HepG2 (cell line): ENCODE measurements around the gene TTC23. TPM values are rescaled to one million over a fixed set of nuclear protein-coding genes. Genes with fewer than 3 reads are reported as not detected.

Experiments
- ATAC-seq: fragments of 200-7000 bp; cut with Tn5 transposase; 3 replicates; pipeline ENCODE4 v1.9.1; 2020; ENCODE audit warnings: mild to moderate bottlenecking, moderate library complexity
- BruUV-seq: library from RNA; stranded (reverse); fragments of 400-500 nt; replicated peaks from 2 replicates; lab custom pipeline; 2021; lab: Mats Ljungman, UMichigan
- CTCF ChIA-PET: fragments of 300-600 bp; formaldehyde crosslinking; extraction: SDS; loops from one replicate; lab custom pipeline; 2021; ENCODE audit warnings: low total read pairs, inconsistent platforms, low intra/inter-chr PET ratio; lab: Yijun Ruan, JAX
- POLR2A ChIA-PET: fragments of 350-600 bp; sonication (Branson Sonifier 250); formaldehyde crosslinking; loops from one replicate; lab custom pipeline; 2020; ENCODE audit warnings: antibody characterized with exemption, inconsistent platforms; lab: Yijun Ruan, JAX
- DNase-seq: peaks from one replicate; pipeline ENCODE4 v3.0.0-alpha.2; 2015; ENCODE audit warnings: low spot score
- FAIRE-seq: peaks from 3 replicates; lab custom pipeline; 2011; peaks lifted over from hg19 to GRCh38; lab: Jason Lieb, UNC
- H2AFZ ChIP-seq: one replicate; pipeline ENCODE4 v1.6.1; 2011; ENCODE audit warnings: low read length, inconsistent platforms
- H3K27ac ChIP-seq: fragments of 300-600 bp; 3 replicates; pipeline ENCODE4 v1.8.0; 2011; ENCODE audit warnings: mixed run types, mild to moderate bottlenecking, mixed read lengths, low read length, inconsistent platforms; ENCODE audit not compliant: insufficient read depth; ENCODE audit errors: extremely low read length
- H3K27me3 ChIP-seq, 2 experiments: fragments of 200-600 bp in 1 of 2; 2 replicates in 1 of 2; 3 replicates in 1 of 2; pipeline versions ENCODE4 v1.6.0 to v1.8.0; 2011; ENCODE audit warnings: low read length in 2 of 2, mild to moderate bottlenecking in 2 of 2, moderate library complexity in 2 of 2, inconsistent platforms in 1 of 2; ENCODE audit not compliant: insufficient read depth in 2 of 2, control insufficient read depth in 1 of 2
- H3K36me3 ChIP-seq, 2 experiments: fragments of 200-600 bp in 1 of 2; replicated peaks in 1 of 2; 2 replicates in 1 of 2; 3 replicates in 1 of 2; pipeline versions ENCODE4 v1.5.1 to v1.8.0; 2011; ENCODE audit warnings: low read length in 2 of 2, inconsistent platforms in 1 of 2; ENCODE audit not compliant: insufficient read depth in 2 of 2, control insufficient read depth in 1 of 2
- H3K4me1 ChIP-seq: 2 replicates; pipeline ENCODE4 v1.5.1; 2012; ENCODE audit warnings: low read length, inconsistent platforms; ENCODE audit not compliant: insufficient read depth
- H3K4me2 ChIP-seq: 2 replicates; pipeline ENCODE4 v1.6.0; 2011; ENCODE audit warnings: low read depth, low read length, inconsistent platforms
- H3K4me3 ChIP-seq, 3 experiments: fragments of 200-600 bp in 1 of 3; sonication (generic), shearing (Covaris generic) in 1 of 3; replicated peaks in 1 of 3; 2 replicates each; pipeline ENCODE4 v1.5.1; 2011 to 2016; ENCODE audit warnings: low read length in 3 of 3, inconsistent platforms in 2 of 3, low read depth in 2 of 3, mild to moderate bottlenecking in 2 of 3, control low read depth in 1 of 3, mixed read lengths in 1 of 3; ENCODE audit not compliant: insufficient read depth in 1 of 3
- H3K79me2 ChIP-seq: one replicate; pipeline ENCODE4 v1.6.1; 2011; ENCODE audit warnings: low read length, inconsistent platforms; ENCODE audit not compliant: insufficient read depth
- H3K9ac ChIP-seq: 2 replicates; pipeline ENCODE4 v1.6.0; 2011; ENCODE audit warnings: mild to moderate bottlenecking, low read depth, low read length, inconsistent platforms; ENCODE audit not compliant: insufficient read depth
- H3K9me3 ChIP-seq: 2 replicates; pipeline ENCODE4 v1.5.1; 2012; ENCODE audit warnings: mild to moderate bottlenecking, low read length
- H4K20me1 ChIP-seq: 2 replicates; pipeline ENCODE4 v1.6.0; 2011; ENCODE audit warnings: inconsistent platforms, mild to moderate bottlenecking, low read length, moderate library complexity; ENCODE audit not compliant: insufficient read depth
- ARNTL ChIP-seq: sonication (generic); formaldehyde crosslinking; IDR thresholded peaks from 2 replicates; pipeline ENCODE4 v1.4.0; 2020; ENCODE audit warnings: mild to moderate bottlenecking, missing genetic modification reagents
- CEBPG ChIP-seq: IDR thresholded peaks from 2 replicates; pipeline ENCODE4 v1.6.1; 2016
- IKZF5 ChIP-seq: IDR thresholded peaks from 2 replicates; pipeline ENCODE4 v1.6.1; 2018; ENCODE audit warnings: missing genetic modification reagents, mild to moderate bottlenecking, missing compliant biosample characterization
- PATZ1 ChIP-seq: sonication (generic); formaldehyde crosslinking; IDR thresholded peaks from 2 replicates; pipeline ENCODE4 v1.4.0; 2020; ENCODE audit warnings: missing genetic modification reagents
- PAXIP1 ChIP-seq: sonication (generic); formaldehyde crosslinking; conservative IDR thresholded peaks from 2 replicates; pipeline ENCODE4 v1.4.0; 2020; ENCODE audit warnings: mild to moderate bottlenecking, missing genetic modification reagents, moderate library complexity
- RAD21 ChIP-seq: fragments of 450-650 bp; formaldehyde crosslinking; IDR thresholded peaks from 2 replicates; pipeline ENCODE4 v1.5.0; 2020; ENCODE audit warnings: mild to moderate bottlenecking
- RARA ChIP-seq: IDR thresholded peaks from 2 replicates; pipeline ENCODE4 v1.6.1; 2016; ENCODE audit warnings: missing genetic modification reagents, missing compliant biosample characterization
- SALL2 ChIP-seq: sonication (generic); formaldehyde crosslinking; IDR thresholded peaks from 2 replicates; pipeline ENCODE4 v1.8.1; 2023; ENCODE audit warnings: mild to moderate bottlenecking, missing genetic modification reagents, inconsistent platforms
- SIN3A ChIP-seq: IDR thresholded peaks from 2 replicates; pipeline ENCODE4 v1.6.1; 2011; ENCODE audit warnings: low read depth, mild to moderate bottlenecking, control low read depth, low read length, borderline replicate concordance
- SP140L ChIP-seq: sonication (generic); formaldehyde crosslinking; IDR thresholded peaks from 2 replicates; pipeline ENCODE4 v1.4.0; 2020; ENCODE audit warnings: missing genetic modification reagents, borderline replicate concordance
- THAP11 ChIP-seq: IDR thresholded peaks from 2 replicates; pipeline ENCODE4 v1.6.1; 2016; ENCODE audit warnings: missing biosample characterization, missing genetic modification reagents
- ZNF121 ChIP-seq: sonication (generic); formaldehyde crosslinking; IDR thresholded peaks from 2 replicates; pipeline ENCODE4 v1.5.0; 2020; ENCODE audit warnings: mild to moderate bottlenecking, missing genetic modification reagents
- ZNF3 ChIP-seq: IDR thresholded peaks from 2 replicates; pipeline ENCODE4 v1.7.0; 2017; ENCODE audit warnings: inconsistent platforms
- ZNF570 ChIP-seq: sonication (generic); formaldehyde crosslinking; IDR thresholded peaks from 2 replicates; pipeline ENCODE4 v1.4.0; 2020; ENCODE audit warnings: mild to moderate bottlenecking, missing genetic modification reagents, borderline replicate concordance
- ZNF816 ChIP-seq: sonication (generic); formaldehyde crosslinking; IDR thresholded peaks from 2 replicates; pipeline ENCODE4 v1.8.0; 2022; ENCODE audit warnings: missing genetic modification reagents, mild to moderate bottlenecking, borderline replicate concordance
- ZNF839 ChIP-seq: sonication (generic); formaldehyde crosslinking; IDR thresholded peaks from 2 replicates; pipeline ENCODE4 v1.4.0; 2020; ENCODE audit warnings: missing genetic modification reagents, mild to moderate bottlenecking, borderline replicate concordance
- WGBS: methylation state at CpG from one replicate; pipeline ENCODE4 v1.1.6; 2017; ENCODE audit warnings: low lambda C conversion rate; 5-methylcytosine and 5-hydroxymethylcytosine counted together
- in situ Hi-C: cut with HindIII; loops from 2 replicates; pipeline ENCODE4 v1.10.0; 2017; ENCODE audit warnings: low pct_unique_long_range_greater_than_20kb; ENCODE audit not compliant: extremely low pct_ligation_motif_present
- intact Hi-C: fragments of 100-400 bp; cut with micrococcal nuclease; formaldehyde crosslinking; loops from one replicate; pipeline ENCODE4 v1.10.0; 2022; ENCODE audit not compliant: unreplicated experiment
- polyA plus RNA-seq, 8 experiments: library from polyadenylated mRNA; depleted of rRNA in 3 of 8; stranded (reverse) in 7 of 8; unstranded in 1 of 8; fragments of >200 nt; fragmentation: Illumina TruSeq in 4 of 8; extraction: Trizol in 4 of 8; gene quantifications; 2 replicates each; pipeline versions ENCODE4 v1.2.1 to v1.2.3, GENCODE V29; 2011 to 2016; ENCODE audit warnings: low read depth in 4 of 8, missing spikeins in 1 of 8, mixed read lengths in 1 of 8; ENCODE audit not compliant: insufficient read depth in 1 of 8
- total RNA-seq, 5 experiments: library from RNA; depleted of rRNA; stranded (reverse); fragments of >200 nt; fragmentation: Illumina TruSeq; extraction: Trizol; gene quantifications; 2 replicates each; pipeline ENCODE4 v1.2.3, GENCODE V29; 2016; ENCODE audit warnings: low read depth in 1 of 5
- TF ChIP-seq, protein P1 (sequence below): sonication (generic); formaldehyde crosslinking; IDR thresholded peaks from 2 replicates; pipeline ENCODE4 v1.4.0; 2020; ENCODE audit warnings: missing genetic modification reagents; ENCODE audit errors: not compliant biosample characterization

TTC23 gene
- total and polyA plus RNA-seq, 2 of the 13 experiments (the other 11 are each of a cell fraction or from before 2014, with no cell fraction given), result 1.6 to 11.7 TPM

- CTCF ChIA-PET, result no interaction called here
- POLR2A ChIA-PET, result no interaction called here
- WGBS, result 23% methylated on average over 5 of the region's 5 CpGs
- intact Hi-C loops, result no loop called here
- H3K4me2 ChIP-seq, result peak overlapping the region; percentile 36
- no TSS peak for BruUV-seq
- H3K9ac ChIP-seq, result no peak overlapping the region
- no peak overlapping the region for H2AFZ ChIP-seq
- no peaks in the 10 kb centered on the region for H3K9me3 ChIP-seq
- peak; percentile 48; the same call in 1 of the 3 replicates for ATAC-seq
- no peaks in the 10 kb centered on the region for H4K20me1 ChIP-seq
- no peaks in the 10 kb centered on the region for H3K36me3 ChIP-seq
- H3K27me3 ChIP-seq, result no peaks in the 10 kb centered on the region
- H3K4me3 ChIP-seq, result no peak overlapping the region
- H3K79me2 ChIP-seq, result no peaks in the 10 kb centered on the region
- DNase-seq, result peak; percentile 24
- in situ Hi-C loops, result loop anchor here (5.0 to 25.0 kb wide), 3 partner anchors 449 to 1069 kb away; partner anchors contain the start of gene ADAMTS17
- H3K4me1 ChIP-seq, result peaks cover 41% of the 10 kb centered on the region
- peak; percentile 32 for FAIRE-seq
- peak overlapping the region; percentile 14 for H3K27ac ChIP-seq
- TF ChIP-seq PATZ1, result peak; percentile 79
- TF ChIP-seq ARNTL (CRISPR knock-in tag), result no peak
- TF ChIP-seq ZNF570 (CRISPR knock-in tag), result no peak
- no peak for TF ChIP-seq RAD21 (CRISPR knock-in tag)
- TF ChIP-seq IKZF5 (CRISPR knock-in tag), result no peak
- TF ChIP-seq ZNF816 (CRISPR knock-in tag), result no peak
- TF ChIP-seq CEBPG (CRISPR knock-in tag), result peak; percentile 12; the same call in 1 of the 2 replicates
- no peak for TF ChIP-seq SALL2 (CRISPR knock-in tag)
- no peak for TF ChIP-seq ZNF121
- TF ChIP-seq SP140L (CRISPR knock-in tag), result no peak
- TF ChIP-seq, protein P1, sequence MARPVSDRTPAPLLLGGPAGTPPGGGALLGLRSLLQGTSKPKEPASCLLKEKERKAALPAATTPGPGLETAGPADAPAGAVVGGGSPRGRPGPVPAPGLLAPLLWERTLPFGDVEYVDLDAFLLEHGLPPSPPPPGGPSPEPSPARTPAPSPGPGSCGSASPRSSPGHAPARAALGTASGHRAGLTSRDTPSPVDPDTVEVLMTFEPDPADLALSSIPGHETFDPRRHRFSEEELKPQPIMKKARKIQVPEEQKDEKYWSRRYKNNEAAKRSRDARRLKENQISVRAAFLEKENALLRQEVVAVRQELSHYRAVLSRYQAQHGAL, result no peak
- no peak for TF ChIP-seq SIN3A
- no peak for TF ChIP-seq ZNF839 (CRISPR knock-in tag)
- TF ChIP-seq ZNF3 (CRISPR knock-in tag), result 0 out of 2 replicates have a peak, but pooled peaks have one; percentile 43
- TF ChIP-seq THAP11 (CRISPR knock-in tag), result no peak
- peak; percentile 64 for TF ChIP-seq PAXIP1
- peak; percentile 52 for TF ChIP-seq RARA (CRISPR knock-in tag)
Measured at GRCh38 chr15:99268431-99268830, 19.1 kb upstream of the TTC23 start.
